Activated CD8-positive, alpha-beta T cell treated with anti-CD3 and anti-CD28 coated beads for 36 hours (primary cell): ENCODE data around the gene RASGRP2. TPM values are rescaled to one million over a fixed set of nuclear protein-coding genes. Genes with fewer than 3 reads are reported as not detected.

Experiments
- ATAC-seq: fragments of 200-7000 bp; cut with Tn5 transposase; one replicate; pipeline ENCODE4 v1.10.0; 2021; ENCODE audit warnings: mild to moderate bottlenecking, moderate library complexity
- CTCF ChIA-PET: fragments of 350-600 bp; sonication (Branson Sonifier 250); formaldehyde crosslinking; loops from one replicate; lab custom pipeline; 2021; ENCODE audit warnings: antibody characterized with exemption; lab: Charles Lee
- POLR2A ChIA-PET: fragments of 350-600 bp; sonication (Branson Sonifier 250); formaldehyde crosslinking; loops from one replicate; lab custom pipeline; 2021; ENCODE audit warnings: antibody characterized with exemption; lab: Charles Lee
- DNase-seq: peaks from one replicate; pipeline ENCODE4 v3.0.0-alpha.2; 2020
- H3K27ac Mint-ChIP-seq: one replicate; pipeline ENCODE4 v1.8.0; 2021; ENCODE audit warnings: mild to moderate bottlenecking, mixed read lengths
- H3K27me3 Mint-ChIP-seq: one replicate; pipeline ENCODE4 v1.8.0; 2021; ENCODE audit warnings: mixed read lengths
- H3K36me3 Mint-ChIP-seq: one replicate; pipeline ENCODE4 v1.8.0; 2021; ENCODE audit warnings: low read depth, mixed read lengths
- H3K4me1 Mint-ChIP-seq: one replicate; pipeline ENCODE4 v1.8.0; 2021; ENCODE audit warnings: low read depth, mixed read lengths
- H3K4me3 Mint-ChIP-seq: one replicate; pipeline ENCODE4 v1.8.0; 2021; ENCODE audit warnings: mild to moderate bottlenecking, moderate library complexity, mixed read lengths
- H3K9me3 Mint-ChIP-seq: one replicate; pipeline ENCODE4 v1.8.0; 2021; ENCODE audit warnings: mixed read lengths
- CTCF ChIP-seq: fragments of 200-600 bp; IDR thresholded peaks from one replicate; pipeline ENCODE4 v1.8.0; 2022; ENCODE audit warnings: antibody characterized with exemption, mild to moderate bottlenecking
- intact Hi-C: fragments of 100-400 bp; cut with micrococcal nuclease; formaldehyde crosslinking; loops from one replicate; pipeline ENCODE4 v1.10.0; 2022
- total RNA-seq, 2 experiments: library from RNA; stranded (reverse); gene quantifications; one replicate each; pipeline ENCODE4 v1.2.3, GENCODE V29; 2021

Gene RASGRP2
- total RNA-seq, 2 experiments from 2014 or later = 7.8 to 8.2 TPM

GRCh38 chr11:64692764-64693331, 51.1 kb downstream of the RASGRP2 start:
- no peak for TF ChIP-seq CTCF
- Mint-ChIP-seq H3K4me3 (peak overlapping the region; percentile 19), H3K27me3 (peaks cover 22% of the 10 kb centered on the region), H3K27ac (peak overlapping the region; percentile 33), H3K36me3 (no peaks in the 10 kb centered on the region), H3K9me3 (no peaks in the 10 kb centered on the region), H3K4me1 (peaks cover 26% of the 10 kb centered on the region)
- ChIA-PET CTCF (interaction anchor here (1.4 to 2.0 kb wide), 3 partner anchors 12 to 50 kb away, joined by 3 to 12 read pairs (median 5); no protein-coding TSS in a partner anchor), POLR2A (interaction anchor here (0.6 kb wide), 1 partner anchor 54 kb away, joined by 3 read pairs; no protein-coding TSS in a partner anchor)
- ATAC-seq (no peak), DNase-seq (no peak)
- intact Hi-C loops = no loop called here

- TF ChIP-seq CTCF = no peak
- H3K27ac Mint-ChIP-seq = no peak overlapping the region
- ChIA-PET POLR2A (interaction anchor here (1.1 kb wide), 1 partner anchor 25 kb away, joined by 4 read pairs; no protein-coding TSS in a partner anchor), CTCF (interaction anchor here (0.6 to 4.5 kb wide), 5 partner anchors 13 to 51 kb away, joined by 3 to 54 read pairs (median 4); partner anchors contain the start of gene RASGRP2)
- peaks cover 26% of the 10 kb centered on the region for H3K4me1 Mint-ChIP-seq
- DNase-seq (no peak), ATAC-seq (no peak)
- no peak overlapping the region for H3K4me3 Mint-ChIP-seq
- peaks cover 22% of the 10 kb centered on the region for H3K27me3 Mint-ChIP-seq
- H3K36me3 Mint-ChIP-seq = no peaks in the 10 kb centered on the region
- intact Hi-C loops = no loop called here
- no peaks in the 10 kb centered on the region for H3K9me3 Mint-ChIP-seq
These were observed 52.4 kb downstream of the RASGRP2 start for GRCh38 chr11:64691543-64691942.

GRCh38 chr11:64690235-64690634, 53.7 kb downstream of the RASGRP2 start:
- H3K36me3 Mint-ChIP-seq = no peaks in the 10 kb centered on the region
- H3K27ac Mint-ChIP-seq = no peak overlapping the region
- no peaks in the 10 kb centered on the region for H3K9me3 Mint-ChIP-seq
- POLR2A ChIA-PET = no interaction called here
- peaks cover 16% of the 10 kb centered on the region for H3K27me3 Mint-ChIP-seq
- ATAC-seq (no peak), DNase-seq (no peak)
- no peak for TF ChIP-seq CTCF
- peaks cover 26% of the 10 kb centered on the region for H3K4me1 Mint-ChIP-seq
- H3K4me3 Mint-ChIP-seq = no peak overlapping the region
- intact Hi-C loops = no loop called here
- CTCF ChIA-PET = interaction anchor here (0.9 to 4.5 kb wide), 9 partner anchors 9 to 241 kb away, joined by 3 to 55 read pairs (median 8); partner anchors contain the start of gene RASGRP2

- intact Hi-C loops = loop anchor here (5.0 to 10.0 kb wide), 2 partner anchors 34 to 56 kb away; partner anchors contain the start of genes NRXN2 and RASGRP2
- DNase-seq (peak; percentile 96), ATAC-seq (peak; percentile 98)
- ChIA-PET CTCF (interaction anchor here (0.6 to 4.5 kb wide), 51 partner anchors 9 to 1590 kb away, joined by 3 to 55 read pairs (median 4); partner anchors contain the start of genes CDC42BPG, CNIH2, MEN1 and RASGRP2), POLR2A (interaction anchor here (0.7 to 1.2 kb wide), 4 partner anchors 11 to 86 kb away, joined by 3 to 4 read pairs (median 4); no protein-coding TSS in a partner anchor)
- H3K27me3 Mint-ChIP-seq = peaks cover 9% of the 10 kb centered on the region
- peak; percentile 93 for TF ChIP-seq CTCF
- H3K4me3 Mint-ChIP-seq = peak overlapping the region; percentile 38
- H3K9me3 Mint-ChIP-seq = no peaks in the 10 kb centered on the region
- H3K4me1 Mint-ChIP-seq = peaks cover 26% of the 10 kb centered on the region
- no peaks in the 10 kb centered on the region for H3K36me3 Mint-ChIP-seq
- no peak overlapping the region for H3K27ac Mint-ChIP-seq
These were observed 55.4 kb downstream of the RASGRP2 start for GRCh38 chr11:64688534-64688982.
